NCI-H2081 treated with DMSO at 0.1 percent for 48 hours (cell line): ENCODE results near the gene FABP1.

Experiments
- DNase-seq: peaks from one replicate; lab custom pipeline; 2025; lab: John Stamatoyannopoulos, UW

FABP1 gene

DNA sequence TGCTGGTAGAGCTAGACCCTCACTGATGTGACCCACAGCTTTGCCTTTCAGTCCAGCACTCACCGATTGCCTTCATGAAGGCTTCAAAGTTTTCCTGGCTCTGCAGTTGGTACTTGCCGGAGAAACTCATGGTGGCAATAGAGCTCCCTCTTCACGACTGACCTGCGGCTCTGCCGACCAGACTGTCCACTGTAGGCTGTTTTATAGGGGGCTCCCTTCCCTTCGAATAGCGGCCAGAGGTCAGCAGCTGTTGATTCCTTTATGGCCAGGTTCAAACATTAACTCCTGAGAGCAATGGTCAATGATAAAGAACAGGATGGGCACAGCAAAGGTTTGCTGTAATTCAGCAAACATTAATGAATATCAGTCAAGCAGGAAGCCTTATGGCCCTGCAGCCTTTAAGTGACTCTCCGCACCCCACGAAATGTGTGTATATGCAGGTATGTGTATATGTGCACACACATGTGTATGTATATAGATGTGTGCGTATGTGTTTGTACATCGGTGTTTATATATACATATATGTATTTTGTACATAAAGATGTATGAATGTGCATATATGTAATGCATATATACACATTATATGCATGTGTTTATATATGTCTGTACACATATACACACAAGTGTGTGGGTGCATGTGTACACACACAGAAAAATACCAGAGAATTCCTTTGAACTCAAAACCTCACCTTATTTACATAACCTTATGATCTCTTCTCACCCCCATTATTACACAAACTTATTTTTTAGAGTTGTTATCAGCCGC is at the start of gene FABP1:
Gene FABP1, minus strand, starts transcription at position 175 of the 766 bp plus-strand sequence. Its CDS starts 45 bp downstream, at position 130.
- DNase-seq, result no peak

DNA sequence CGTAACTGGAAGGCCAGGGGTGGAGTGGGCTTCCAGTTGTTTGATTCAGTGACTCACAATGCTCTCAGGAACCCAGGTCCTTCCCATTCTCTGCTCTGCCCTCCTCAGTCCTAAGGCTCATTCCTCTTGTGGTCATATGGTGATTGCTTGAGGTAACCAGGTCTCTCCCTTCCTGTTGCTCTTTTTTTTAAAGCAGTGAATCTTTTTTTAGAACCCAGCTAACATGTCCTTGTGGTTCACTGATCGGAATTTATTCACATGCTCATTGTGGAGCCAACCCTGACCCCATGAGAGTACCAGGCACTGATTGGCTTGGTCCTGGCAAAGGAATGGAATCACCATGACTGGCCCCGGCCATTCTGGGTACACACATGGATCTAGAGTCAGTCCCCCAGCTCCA is 49.7 kb upstream of the FABP1 start:
- DNase-seq, result no peak

DNA sequence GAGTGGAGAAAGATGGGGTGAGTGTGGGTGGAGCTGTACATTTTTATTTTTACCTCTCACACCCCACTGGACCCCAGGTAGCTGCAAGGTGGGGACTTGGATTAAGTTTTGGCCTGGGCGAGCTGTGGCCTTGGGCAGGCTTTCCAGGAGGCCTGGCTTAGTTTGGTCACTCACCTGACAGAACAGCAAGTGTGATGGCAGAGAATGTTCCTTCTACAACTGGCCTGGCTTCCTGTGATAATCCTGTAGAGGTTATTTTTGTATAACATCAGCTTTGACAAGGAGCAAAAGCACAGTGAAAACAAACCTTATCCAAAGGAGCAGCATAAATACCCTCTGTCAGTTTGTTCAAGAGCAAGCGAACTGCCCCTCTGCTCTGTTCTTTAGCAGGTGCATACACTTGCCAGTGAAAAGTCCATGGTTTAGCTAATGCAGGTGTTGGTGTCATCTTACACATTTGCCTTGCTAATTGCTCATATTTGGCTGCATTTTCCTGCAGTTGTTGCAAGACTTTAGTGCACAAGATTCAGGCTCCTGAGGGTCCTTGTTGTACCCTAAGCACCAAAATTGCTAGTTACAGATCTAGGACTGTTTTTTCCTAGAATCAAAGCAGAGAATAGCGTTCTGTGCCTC is 48.6 kb upstream of the FABP1 start:
- no peak for DNase-seq

DNA sequence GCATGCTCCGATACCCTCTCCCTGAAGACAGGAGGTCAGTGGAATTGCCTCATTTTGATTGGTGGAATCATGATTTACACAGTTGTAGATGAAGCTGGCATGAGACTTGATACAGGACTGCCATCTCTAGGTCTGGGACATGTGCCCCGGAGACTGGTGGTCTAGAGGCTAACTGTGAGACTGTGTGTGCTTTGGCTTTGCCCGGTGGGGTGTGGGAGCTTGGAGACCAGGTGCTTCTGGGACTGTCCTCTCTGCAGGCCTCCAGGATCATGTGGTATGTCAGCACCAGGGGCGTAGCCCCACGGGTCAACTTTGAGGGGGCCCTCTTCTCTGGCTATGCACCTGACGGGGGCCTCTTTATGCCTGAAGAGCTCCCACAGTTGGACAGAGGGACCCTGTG is 45.0 kb upstream of the FABP1 start:
- DNase-seq, result no peak

DNA sequence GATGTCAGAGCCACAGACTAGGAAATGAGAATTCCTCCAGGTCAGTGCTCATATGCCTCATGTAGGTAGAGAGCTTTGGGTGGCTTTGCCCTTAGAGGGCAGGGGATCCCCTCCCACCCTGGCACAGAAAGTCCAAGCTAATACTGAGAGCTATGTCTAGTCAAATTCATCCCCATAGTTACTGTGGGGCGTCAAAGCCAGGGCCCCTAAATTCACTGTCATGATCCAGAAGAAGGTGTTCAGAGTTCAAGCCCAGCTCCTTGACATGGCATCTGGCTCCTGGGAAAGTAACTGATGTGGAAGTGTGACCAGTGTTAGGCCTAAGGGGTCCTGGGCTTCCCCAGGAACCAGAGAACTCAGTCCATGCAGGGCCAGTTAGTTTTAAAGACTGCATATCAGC is 44.1 kb upstream of the FABP1 start:
- DNase-seq, result no peak

DNA sequence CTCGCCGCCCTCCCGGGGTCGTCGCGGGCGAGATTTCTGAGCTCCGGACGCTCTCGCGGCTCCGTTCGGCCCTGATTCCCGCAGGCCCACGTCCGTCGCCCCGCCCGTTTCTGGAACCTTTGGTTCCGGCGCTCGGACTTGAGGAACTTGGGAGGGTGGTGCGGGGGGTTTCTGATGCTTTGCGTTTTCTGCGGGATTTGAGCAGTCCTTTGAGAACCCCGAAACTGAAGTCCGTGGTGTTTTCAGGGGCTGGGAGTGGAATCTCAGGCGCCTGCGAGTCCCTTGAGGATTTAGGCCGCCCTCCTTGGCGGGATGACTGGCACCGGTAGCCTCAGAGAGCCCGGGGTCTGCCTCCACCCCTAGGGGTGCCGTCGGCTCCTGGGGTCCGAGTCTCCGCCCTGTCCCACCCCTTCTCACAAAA is 42.6 kb upstream of the FABP1 start:
- DNase-seq, result no peak

DNA sequence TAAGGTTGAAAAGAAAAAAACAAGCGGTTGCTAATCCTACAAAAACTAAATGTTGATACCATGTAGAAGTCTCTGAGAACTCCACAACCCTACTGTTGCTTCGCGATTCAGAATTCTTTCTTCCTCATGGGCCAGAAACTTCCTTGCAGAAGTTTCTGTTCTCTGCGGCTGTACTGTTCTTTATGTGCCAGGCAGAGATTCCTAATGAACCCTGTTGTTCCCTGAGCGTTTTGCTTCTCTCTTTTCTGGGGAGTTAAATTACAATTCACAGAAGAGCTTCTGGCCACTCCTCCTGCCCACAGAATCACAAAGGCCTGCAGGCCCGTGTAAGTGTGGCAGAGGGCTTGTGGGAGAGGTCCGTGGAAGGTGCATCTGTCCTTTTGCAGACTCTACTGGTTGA is 40.5 kb upstream of the FABP1 start:
- DNase-seq, result no peak

DNA sequence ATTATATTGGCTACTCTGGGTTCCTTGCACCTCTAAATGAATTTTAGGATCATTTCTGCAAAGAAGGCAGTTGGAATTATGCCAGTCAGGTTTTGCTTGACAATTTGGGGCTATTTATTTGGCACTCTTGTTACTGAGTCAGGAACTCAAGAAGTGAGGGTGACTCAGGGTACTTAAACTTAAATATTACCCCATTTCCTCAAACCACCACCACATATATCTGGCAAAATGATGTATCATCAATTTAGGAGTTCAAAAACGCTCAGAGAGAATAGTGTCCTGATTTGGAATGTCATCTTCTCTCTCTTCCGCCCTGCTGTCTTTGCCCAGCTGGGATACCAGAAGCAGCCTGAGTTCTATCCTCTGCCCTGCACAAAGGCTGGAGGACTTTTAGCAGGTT is 39.9 kb upstream of the FABP1 start:
- no peak for DNase-seq

DNA sequence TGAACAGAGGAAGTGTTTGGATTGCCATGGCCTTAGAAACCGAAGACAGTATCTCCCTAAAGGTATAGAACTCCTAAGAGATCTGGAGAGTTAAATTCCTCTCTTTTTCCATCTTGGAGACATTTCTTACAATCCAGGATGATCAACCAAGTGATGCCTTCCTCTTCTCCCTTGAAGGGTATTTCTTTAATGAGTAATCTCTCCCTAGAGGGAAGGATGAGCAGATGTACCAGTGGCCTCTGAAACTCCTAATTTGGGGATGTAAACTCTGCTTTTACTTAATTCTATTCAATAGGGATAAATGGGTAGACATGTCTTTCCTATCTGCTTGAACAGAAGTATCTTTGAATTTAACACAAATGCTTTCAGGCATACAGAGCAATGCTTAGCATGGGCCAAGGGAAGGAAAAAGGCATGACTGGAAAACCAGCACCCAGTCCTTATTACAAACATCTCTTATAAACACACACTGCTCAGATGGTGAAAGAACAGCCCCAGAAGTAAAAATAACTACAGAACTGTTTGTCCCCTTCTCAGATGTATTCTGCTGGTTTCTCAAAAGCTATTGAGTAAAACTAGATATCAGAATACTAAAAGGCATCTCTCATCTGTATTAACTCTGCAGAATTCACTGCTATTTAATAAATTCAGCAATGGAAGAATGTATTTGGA is 37.6 kb upstream of the FABP1 start:
- no peak for DNase-seq

DNA sequence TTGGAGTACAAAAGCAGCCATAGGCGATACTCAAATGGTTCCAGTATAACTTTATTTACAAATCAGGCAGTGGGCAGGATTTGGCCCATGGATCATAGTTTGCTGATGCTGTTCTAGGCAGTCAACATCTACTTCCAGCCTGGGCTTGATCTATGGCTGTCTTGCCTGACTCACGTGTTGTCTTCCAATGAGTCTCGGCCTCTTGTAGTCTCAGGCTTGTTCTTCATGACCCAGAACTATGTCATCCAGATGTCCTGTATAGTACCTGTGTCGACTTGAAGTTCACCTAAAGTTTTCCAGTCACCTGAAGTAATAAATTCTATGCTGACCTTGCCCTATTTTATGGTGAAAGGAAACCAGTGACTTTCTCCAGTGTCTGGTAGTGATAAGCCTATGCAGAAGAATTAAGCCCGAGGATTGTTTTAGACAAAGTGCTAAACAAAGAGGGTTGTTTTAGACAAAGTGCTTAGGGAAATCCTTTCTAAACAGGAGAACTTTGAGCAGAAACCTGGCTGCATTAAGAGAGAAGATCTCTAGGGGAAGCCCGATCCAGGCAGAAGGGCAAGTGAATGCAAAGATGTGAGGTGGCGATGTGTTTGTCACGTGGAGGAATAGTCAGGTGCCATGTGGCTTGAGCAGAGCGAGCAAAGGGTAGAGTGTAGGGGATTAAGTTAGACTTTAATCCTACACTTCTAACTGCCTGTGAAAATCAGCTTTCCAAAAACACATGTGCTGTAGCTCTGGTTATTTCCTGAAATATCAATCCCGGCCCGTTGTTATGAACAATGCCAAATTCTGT is 33.8 kb upstream of the FABP1 start:
- DNase-seq, result no peak

DNA sequence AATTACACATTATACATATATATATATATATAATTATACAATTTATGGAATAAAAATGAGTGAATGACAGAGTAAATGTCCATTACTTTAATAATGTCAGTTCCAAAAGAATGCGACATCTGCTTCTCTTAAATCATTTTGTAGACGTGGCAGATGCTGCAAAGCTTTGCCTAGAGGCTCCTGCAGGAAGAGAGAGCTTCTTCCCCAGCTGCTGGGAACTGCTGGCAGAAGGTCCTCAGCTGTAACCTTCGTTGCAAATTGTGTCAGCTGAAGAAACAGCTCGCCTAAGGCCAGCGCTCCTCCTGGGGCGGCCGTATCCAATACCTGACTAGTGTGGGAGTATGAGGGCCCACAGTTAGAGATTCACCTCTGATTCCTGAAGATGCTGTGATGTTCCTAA is 32.7 kb upstream of the FABP1 start:
- DNase-seq, result no peak

DNA sequence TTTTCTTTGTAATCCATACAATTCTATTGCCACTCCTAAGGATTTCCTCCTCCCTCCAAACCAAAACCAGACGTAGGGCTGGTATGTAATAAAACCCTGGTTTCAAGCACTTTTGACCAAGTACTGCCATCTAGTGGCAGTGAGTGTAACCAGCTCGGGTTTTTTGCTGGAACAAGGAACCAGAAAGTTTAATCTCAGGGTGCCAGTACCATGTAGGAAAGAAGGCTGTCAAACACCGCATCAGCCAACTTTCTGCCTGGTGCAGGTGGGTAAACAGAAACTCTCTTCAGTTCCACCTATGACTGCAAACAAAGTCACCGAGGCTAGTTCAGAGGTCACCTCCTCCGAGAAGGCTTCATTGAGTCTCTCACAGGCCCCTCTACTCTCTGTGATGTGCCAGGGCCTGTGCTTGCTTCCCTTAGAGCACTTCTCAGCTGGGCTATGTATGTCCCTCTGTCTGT is 32.1 kb upstream of the FABP1 start:
- no peak for DNase-seq

DNA sequence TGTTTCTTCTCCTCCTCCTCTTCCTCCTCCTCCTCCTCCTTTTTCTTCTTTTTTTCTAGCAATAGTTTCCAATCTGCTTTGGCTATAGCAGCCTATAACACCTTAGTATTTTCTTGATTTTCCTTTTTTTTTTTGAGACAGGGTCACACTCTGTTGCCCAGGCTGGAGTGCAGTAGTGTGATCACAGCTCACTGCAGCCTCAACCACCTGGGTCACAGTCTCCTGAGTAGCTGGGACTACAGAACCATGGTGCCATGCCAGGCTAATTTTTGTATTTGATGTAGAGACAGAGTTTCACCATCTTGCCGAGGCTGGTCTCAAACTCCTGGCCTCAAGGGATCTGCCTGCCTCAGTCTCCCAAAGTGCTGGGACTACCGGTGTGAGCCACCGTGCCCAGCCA is 31.6 kb upstream of the FABP1 start:
- DNase-seq, result no peak

DNA sequence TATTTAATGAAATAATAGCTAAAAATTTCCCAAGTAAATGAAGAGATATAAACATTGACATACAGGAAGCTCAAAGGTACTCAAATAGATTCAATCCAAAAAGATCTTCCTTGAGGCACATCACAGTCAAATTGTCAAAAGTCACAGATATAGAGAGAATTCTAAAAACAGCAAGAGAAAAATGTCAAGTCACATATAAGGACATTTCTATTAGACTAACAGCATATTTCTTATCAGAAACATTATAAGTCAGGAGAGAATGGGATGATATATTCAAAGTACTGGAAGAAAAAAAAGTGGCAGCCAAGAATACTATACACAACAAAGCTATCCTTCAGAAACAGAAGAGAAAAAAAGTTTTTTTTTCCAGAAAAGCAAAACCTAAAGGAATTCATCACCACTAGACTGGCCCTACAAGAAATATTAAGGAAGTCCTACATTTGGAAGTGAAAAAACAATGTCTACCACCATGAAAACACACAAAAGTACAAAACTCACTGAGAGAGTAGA is 21.1 kb upstream of the FABP1 start:
- no peak for DNase-seq

DNA sequence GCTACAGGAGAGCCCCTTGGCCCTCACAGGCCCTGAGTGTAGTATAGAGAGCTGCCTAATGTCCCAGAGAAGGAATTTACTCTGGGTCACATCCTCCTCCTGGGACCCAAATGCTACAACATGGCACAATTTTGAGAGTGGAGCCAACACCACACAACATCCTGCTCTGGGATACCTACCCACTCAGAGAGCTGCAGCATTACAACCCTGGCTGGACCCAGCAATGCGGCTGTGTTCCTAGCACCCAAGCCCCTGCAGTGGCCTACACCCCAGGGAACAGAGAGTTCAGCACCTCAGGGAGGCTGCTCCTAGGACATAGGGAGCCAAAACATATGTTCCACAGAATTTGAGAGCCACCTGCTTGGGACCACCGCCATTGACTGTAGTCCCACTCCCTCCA is 19.3 kb upstream of the FABP1 start:
- DNase-seq, result no peak

DNA sequence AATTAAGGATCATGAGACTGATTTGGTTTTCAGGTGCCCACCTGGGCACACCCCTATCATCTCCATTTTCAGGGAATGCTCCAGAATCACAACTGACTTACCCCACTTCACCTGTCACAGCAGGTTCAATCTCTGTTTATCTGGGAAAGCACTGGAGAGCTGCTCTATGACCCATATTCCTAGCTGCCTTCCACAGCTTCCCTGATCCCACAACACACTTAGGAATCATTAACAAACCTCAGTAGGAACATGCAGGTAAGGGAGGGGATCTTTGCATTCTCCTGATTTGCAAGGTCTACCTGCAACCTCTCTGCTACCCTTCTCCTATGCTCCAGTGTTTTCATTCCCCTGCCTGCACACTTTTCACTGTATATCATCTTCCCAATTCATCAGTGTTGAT is 18.7 kb upstream of the FABP1 start:
- no peak for DNase-seq

DNA sequence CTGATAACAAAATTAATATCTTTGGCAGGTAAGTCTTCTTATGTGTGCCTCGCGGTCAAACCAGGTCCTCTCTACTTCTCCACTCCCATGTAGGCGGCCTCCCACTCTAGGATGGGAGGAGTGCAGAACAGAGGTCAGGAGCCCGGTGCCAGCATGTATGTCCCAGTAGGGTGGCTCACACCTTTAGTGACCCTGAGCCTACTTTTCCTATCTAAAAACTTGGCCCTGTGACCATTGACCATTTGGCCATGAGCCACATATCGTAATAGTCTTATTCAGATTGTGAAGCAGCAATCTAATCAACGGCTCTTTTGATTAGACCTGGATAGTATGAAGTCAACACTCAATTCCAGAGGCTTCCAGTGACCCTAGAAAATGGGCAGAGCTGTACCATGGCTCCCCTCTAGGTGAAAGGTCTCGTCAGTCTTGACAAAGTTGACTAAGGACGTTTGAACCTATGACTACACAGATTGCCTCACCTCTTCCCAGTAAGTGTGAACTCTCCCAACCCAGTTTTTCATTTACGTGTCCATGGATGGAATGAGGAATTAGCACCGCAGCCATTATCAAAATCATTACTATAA is 17.1 kb upstream of the FABP1 start:
- no peak for DNase-seq

DNA sequence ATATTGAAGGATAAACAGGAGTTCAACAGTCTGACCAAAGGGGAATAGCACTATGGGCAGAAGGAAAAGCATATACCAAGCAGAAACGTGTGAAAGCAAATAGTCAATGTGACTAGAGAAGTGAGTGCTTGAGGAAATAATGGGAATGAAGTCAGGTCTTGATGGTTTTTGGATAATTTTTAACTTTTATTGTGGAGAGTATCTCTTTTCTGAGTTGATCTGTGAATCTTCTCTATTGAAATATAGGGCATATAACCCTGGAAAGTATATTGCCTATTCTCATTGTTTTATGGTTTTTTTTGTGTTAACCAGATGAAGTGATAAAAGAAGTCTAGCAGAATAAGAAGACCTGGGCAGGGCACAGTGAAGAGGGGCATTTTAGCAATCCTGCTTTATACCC is 16.4 kb upstream of the FABP1 start:
- no peak for DNase-seq

DNA sequence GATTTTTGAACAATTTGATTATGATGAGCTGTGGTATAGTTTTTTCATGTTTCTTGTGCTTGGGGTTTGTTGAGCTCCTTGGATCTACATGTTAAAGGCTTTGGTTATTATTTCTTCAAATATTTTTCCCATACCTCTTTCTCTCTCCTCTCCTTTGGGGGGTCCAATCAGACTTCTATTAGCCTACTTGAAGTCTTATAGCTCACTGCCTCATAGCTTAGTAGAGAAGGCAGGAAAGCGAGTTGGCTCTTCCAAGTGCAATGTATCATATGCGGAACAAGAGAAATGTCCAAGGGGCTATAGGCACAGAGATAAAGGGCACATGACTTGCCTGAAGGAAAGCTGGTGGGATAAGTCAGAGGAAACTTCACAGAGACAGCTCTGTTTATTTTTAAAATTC is 14.1 kb upstream of the FABP1 start:
- no peak for DNase-seq

DNA sequence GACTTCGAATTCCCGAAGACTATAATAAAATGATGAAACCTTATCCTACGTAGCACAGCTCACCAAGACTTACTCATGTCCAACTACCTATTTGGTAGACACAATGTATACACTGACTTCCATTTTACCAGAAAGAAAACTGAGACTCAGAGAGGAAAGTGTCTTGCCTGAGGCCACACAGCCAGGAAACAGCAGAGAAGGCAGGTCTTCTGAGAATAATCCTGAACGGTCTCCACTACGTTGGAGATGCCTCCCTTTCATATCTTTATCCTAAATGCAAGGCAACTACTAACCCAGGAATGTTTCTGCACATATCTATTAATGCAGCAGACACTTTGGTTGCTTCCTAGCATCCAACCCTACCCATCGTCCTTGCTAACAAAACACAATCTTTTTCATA is 11.9 kb upstream of the FABP1 start:
- no peak for DNase-seq

DNA sequence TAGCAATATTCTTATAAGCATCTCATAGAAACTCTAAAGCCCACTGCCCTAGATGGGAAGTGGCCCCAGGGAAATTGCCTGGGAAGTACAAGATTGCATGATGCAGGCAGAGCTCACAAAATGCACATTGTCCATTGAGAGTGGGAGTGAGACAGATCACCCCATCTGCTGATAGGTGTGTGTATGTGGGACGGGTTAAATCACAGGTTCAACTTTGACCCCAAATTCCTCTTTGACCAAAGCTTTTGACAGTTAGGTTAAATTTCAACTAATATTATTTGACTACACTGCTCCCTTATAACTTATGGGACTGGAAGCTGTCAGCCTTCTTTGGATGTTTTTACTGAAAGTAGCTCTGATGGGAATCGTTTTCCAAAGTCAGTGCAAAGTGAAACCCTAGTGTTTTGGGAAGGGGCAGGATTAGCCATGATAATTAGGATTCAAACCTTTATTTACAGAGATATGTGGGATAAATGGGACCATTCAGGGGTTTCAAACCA is 11.4 kb upstream of the FABP1 start:
- no peak for DNase-seq

DNA sequence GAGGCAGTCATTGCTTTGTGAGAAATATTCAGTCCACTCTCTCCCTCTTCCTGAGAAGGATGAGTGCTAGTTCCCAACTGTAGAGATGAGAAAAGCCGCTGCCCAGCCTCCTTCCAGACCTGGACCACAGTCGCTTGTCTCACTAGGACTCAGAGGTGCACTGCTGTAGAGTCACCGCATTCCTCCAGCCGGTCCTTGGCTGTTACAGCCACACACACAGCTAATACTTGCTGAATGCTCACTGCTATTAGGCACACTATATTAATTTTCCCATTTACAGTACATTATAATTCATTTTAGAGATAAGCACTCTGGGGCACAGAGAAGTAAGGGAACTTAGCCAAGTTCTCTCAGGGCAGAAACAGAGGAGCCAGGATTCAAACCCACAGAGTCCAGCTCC is 10.0 kb upstream of the FABP1 start:
- DNase-seq, result no peak
